Activated CD4-positive, alpha-beta T cell treated with anti-CD3 and anti-CD28 coated beads for 24 hours (primary cell): ENCODE measurements around the gene SOX6.

Source experiments
- DNase-seq, 2 donors: peaks; one replicate each; pipeline ENCODE4 v3.0.0-alpha.2; 2020; ENCODE audit warnings: low read depth in 2 of 2

SOX6 gene

GRCh38 chr11:16317712-16318111 is 38.6 kb downstream of the SOX6 start:
- DNase-seq, result no peak

- no peak for DNase-seq
Observed at GRCh38 chr11:16313846-16314245, 42.5 kb downstream of the SOX6 start.

- no peak for DNase-seq
Observed at GRCh38 chr11:16312233-16312765, 44.0 kb downstream of the SOX6 start.

- no peak for DNase-seq
Observed at GRCh38 chr11:16311831-16312230, 44.5 kb downstream of the SOX6 start.

GRCh38 chr11:16310943-16311342 is 45.4 kb downstream of the SOX6 start:
- no peak for DNase-seq

GRCh38 chr11:16309226-16309625 is 47.1 kb downstream of the SOX6 start:
- no peak for DNase-seq

- DNase-seq, result no peak
Observed at GRCh38 chr11:16301462-16301861, 54.9 kb downstream of the SOX6 start.

- DNase-seq, result no peak
Observed at GRCh38 chr11:16299884-16300782, 56.2 kb downstream of the SOX6 start.

GRCh38 chr11:16299390-16299789 is 57.0 kb downstream of the SOX6 start:
- DNase-seq, result no peak

GRCh38 chr11:16297332-16297731 is 59.0 kb downstream of the SOX6 start:
- no peak for DNase-seq

GRCh38 chr11:16296273-16296672 is 60.1 kb downstream of the SOX6 start:
- DNase-seq, result no peak

- DNase-seq, result no peak
Observed at GRCh38 chr11:16295592-16295991, 60.8 kb downstream of the SOX6 start.

- no peak for DNase-seq
Observed at GRCh38 chr11:16293204-16293681, 63.1 kb downstream of the SOX6 start.

GRCh38 chr11:16292167-16292859 is 64.0 kb downstream of the SOX6 start:
- DNase-seq, result no peak

- no peak for DNase-seq
Observed at GRCh38 chr11:16291729-16292128, 64.6 kb downstream of the SOX6 start.

GRCh38 chr11:16289541-16289940 is 66.8 kb downstream of the SOX6 start:
- no peak for DNase-seq

GRCh38 chr11:16287630-16288280 is 68.6 kb downstream of the SOX6 start:
- no peak for DNase-seq

- no peak for DNase-seq
Observed at GRCh38 chr11:16286095-16286494, 70.3 kb downstream of the SOX6 start.

GRCh38 chr11:16280256-16280682 is 76.1 kb downstream of the SOX6 start:
- no peak for DNase-seq

- no peak for DNase-seq
Observed at GRCh38 chr11:16279524-16279923, 76.8 kb downstream of the SOX6 start.

- DNase-seq, result no peak
Observed at GRCh38 chr11:16278979-16279378, 77.4 kb downstream of the SOX6 start.

- no peak for DNase-seq
Observed at GRCh38 chr11:16278273-16278672, 78.1 kb downstream of the SOX6 start.
